ENCODE data around the gene BCKDK. TPM values are rescaled to one million over a fixed set of nuclear protein-coding genes. Genes with fewer than 3 reads are reported as not detected.

BCKDK gene
- total and polyA plus RNA-seq, 2 of the 13 experiments (the other 11 are each of a cell fraction or from before 2014, with no cell fraction given): 24.9 to 42.6 TPM

GRCh38 chr16:31094088-31094423 is 14.1 kb upstream of the BCKDK start (continued):
- TF ChIP-seq TBP (CRISPR knock-in tag; IDR thresholded peaks at IDR 0.05): no peak
- no peak for TF ChIP-seq CBFB (CRISPR knock-in tag; IDR thresholded peaks at IDR 0.05)
- no peak for TF ChIP-seq RBM22 (optimal IDR thresholded peaks at IDR 0.05; ENCODE audit: low read length)
- TF ChIP-seq ZNF775 (CRISPR knock-in tag; IDR thresholded peaks at IDR 0.05; ENCODE audit: borderline replicate concordance): 0 out of 2 replicates have a peak, but pooled peaks have one; percentile 57
- TF ChIP-seq ZNF274 (CRISPR knock-in tag; IDR thresholded peaks at IDR 0.05): no peak
- TF ChIP-seq HNRNPLL (IDR thresholded peaks at IDR 0.05; ENCODE audit: low read depth, low read length, poor library complexity, severe bottlenecking): no peak
- TF ChIP-seq HOXA3 (CRISPR knock-in tag; IDR thresholded peaks at IDR 0.05): no peak
- no peak for TF ChIP-seq KLF13 (CRISPR knock-in tag; IDR thresholded peaks at IDR 0.05)
- TF ChIP-seq REPIN1 (CRISPR knock-in tag; IDR thresholded peaks at IDR 0.05; ENCODE audit: borderline replicate concordance, low read depth): no peak
- no peak for TF ChIP-seq HNF4A (CRISPR knock-in tag; IDR thresholded peaks at IDR 0.05)
- TF ChIP-seq ZNF879 (CRISPR knock-in tag; IDR thresholded peaks at IDR 0.05): 0 out of 2 replicates have a peak, but pooled peaks have one; percentile 2
- TF ChIP-seq ARID5B (CRISPR knock-in tag; IDR thresholded peaks at IDR 0.05): no peak
- no peak for TF ChIP-seq YY1 (IDR thresholded peaks at IDR 0.05; ENCODE audit: insufficient read depth, insufficient replicate concordance, low read depth, low read length)
- no peak for TF ChIP-seq HHEX (CRISPR knock-in tag; IDR thresholded peaks at IDR 0.05)
- TF ChIP-seq ZBTB37 (CRISPR knock-in tag; IDR thresholded peaks at IDR 0.05): no peak
- TF ChIP-seq, protein P1, sequence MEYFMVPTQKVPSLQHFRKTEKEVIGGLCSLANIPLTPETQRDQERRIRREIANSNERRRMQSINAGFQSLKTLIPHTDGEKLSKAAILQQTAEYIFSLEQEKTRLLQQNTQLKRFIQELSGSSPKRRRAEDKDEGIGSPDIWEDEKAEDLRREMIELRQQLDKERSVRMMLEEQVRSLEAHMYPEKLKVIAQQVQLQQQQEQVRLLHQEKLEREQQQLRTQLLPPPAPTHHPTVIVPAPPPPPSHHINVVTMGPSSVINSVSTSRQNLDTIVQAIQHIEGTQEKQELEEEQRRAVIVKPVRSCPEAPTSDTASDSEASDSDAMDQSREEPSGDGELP (IDR thresholded peaks at IDR 0.05; ENCODE audit: borderline replicate concordance, low read depth): no peak
- TF ChIP-seq ZBTB43 (CRISPR knock-in tag; conservative IDR thresholded peaks at IDR 0.05): no peak
- peak; percentile 18; the same call in 1 of the 2 replicates for TF ChIP-seq ZNF609 (CRISPR knock-in tag; IDR thresholded peaks at IDR 0.05; ENCODE audit: borderline replicate concordance)
- TF ChIP-seq SMAD9 (CRISPR knock-in tag; IDR thresholded peaks at IDR 0.05): no peak
